ENCODE data around the gene HAGHL.

The HAGHL gene

DNA sequence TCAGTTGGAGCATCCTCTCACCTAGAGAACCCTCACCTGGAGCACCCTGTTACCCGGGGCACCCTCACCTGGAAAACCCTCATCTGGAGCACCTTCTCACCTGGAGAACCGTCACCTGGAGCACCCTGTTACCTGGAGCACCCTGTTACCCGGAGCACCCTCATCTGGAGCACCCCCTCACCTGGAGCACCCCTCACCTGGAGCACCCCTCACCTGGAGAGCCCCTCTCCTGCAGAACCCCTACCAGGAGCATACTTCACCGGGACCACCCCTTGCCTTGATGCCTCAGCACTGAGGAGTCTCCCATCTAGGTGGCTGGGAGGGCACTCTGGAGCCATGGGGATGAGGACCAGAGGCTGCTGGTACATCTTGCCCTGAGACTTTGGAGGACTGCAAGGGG lies 17.9 kb upstream of the HAGHL start:
- DNase-seq, result no peak

DNA sequence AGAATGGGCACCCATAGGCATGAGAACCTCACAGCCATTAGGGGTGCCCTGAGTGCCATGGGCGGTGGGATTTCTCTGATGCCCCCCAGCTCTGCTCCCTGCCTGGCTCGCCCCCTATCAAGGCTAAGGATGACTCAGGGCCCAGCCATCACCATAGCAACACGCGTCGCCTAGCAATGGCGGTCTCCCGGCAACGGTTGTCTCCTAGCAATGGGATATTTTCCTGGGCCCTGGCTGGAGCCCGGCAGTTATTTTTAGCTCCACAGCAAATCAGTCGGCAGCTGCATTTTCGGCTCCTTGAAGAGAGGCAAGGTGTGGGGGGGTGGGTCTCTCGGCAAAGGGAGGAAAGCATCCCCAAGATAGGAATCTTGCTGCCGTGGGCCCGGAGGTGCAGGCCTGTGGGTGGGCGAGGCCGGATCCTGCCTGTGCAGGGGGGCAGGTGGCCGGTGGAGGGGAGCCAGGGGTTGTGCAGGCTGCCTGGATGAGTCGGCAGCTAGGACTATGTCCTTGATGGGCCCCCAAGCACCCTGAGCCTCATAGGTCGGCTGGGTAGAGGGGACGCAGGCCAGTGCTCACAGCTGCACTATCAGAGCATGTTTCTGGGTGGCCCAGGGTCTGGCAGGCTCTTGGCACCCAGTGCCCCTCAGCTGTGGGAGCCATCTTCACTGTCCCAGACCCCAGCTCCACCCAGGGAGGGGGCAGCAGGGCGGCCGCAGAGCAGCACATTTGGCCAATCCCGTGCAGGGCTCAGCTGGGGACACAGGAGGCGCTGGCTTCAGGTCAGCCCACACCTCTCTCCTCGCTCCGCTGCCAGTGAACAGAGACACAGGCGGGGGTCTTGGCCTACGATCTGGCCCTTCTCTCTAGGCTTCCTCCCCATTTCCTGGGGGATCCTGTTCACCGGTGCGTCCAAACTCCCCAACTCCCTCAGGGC lies 17.1 kb upstream of the HAGHL start:
- no peak for DNase-seq

DNA sequence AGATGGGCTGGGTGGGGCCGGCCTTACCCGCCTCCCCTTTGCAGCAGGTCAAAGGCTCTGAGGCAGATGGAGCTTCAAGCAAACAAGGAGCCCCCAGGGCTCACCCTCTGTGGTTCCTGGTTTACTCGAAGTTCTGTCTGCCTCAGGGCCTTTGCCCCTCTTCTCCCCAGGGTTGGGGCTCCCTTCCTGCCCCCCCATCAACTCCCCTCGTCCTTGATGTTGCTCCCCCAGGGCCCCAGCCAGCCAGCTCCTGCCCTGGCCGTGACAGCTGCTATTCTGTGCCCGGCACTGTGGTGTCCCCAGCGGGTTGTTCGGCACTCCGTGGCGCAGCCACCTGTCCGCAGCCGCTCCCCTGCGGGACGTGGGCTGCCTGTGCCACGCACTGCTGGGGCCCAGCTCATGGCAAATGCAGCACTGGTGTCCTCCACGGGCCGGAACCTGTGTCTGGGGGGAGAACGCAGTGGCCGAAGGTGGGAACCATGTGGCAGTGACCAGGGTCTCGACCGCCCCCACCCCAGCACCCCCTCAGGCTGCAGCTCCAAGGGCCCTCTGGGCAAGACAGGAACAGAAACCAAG lies 16.3 kb upstream of the HAGHL start:
- DNase-seq, result no peak

DNA sequence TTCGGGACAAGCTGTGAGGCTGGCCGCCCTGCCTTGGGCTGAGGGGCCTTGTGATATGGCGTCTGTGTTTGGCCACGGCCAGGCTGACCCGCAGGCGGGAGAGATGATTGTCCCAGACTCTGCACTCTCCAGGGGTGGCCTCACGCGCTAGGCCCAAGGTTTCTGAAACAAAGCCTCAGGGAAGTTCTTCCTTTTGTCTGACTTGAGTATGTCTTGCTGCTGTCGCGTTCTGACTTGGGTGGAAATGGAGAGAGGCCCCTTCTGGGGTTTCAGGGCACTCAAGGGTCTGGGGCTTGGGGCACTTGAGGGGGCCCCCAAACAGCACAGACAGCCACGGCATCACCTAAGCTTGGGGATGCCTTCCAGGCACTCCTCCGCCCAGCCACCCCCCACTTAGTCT lies 15.8 kb upstream of the HAGHL start:
- DNase-seq, result no peak

DNA sequence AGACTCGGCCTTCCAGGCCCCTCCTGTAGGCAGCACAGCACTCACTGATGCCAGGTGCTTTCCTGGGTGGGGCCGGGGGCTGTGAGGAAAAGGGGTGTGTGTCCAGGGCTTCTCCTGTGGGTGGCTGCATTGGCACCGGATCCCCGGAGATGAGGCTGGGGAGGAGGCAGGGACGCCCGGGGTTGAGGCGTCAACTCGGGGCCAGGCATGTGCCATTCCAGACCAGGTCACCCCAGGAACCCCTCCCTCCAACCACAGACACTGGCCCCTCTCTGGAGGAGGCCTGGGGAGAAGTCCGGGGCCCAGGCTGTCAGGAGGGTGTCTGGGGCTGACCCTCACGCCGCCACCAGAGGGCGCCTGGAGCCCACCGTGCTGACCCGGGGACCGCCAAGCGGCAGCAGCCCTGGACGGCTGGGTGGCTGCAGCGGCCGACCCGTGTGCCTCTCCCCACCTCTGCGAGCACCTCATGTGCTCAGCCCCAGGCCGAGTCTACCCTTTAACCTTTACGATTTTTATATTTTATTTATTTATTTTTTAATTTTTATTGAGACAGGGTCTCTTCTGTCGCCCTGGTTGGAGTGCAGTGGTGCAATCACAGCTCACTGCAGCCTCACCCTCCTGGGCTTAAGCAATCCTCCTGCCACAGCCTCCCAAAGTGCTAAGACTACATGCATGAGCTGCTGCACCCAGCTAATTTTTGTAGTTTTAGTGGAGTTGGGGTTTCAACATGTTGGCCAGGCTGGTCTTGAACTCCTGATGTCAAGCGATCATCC lies 15.2 kb upstream of the HAGHL start:
- peak; percentile 85 to 87 for DNase-seq

DNA sequence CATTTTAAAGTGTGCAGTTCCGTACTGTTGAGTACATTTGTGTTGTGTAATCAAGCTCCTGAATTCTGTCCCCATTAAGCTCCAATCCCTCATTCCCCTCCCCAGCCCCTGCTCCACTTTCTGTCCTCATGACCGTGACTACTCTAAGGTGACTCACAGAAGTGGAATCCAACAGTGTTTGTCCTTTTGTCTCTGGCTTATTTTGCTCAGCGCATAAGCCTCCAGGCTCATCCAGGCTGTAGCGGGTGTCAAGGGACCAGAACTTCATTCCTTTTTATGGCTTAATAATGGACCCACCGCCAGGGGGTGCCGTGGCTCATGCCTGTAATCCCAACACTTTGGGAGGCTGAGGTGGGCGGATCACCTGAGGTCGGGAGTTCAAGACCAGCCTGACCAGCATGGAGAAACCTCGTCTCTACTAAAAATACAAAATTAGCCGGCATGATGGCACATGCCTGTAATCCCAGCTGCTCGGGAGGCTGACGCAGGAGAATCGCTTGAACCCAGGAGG lies 14.1 kb upstream of the HAGHL start:
- DNase-seq, result peak; percentile 62 to 73

DNA sequence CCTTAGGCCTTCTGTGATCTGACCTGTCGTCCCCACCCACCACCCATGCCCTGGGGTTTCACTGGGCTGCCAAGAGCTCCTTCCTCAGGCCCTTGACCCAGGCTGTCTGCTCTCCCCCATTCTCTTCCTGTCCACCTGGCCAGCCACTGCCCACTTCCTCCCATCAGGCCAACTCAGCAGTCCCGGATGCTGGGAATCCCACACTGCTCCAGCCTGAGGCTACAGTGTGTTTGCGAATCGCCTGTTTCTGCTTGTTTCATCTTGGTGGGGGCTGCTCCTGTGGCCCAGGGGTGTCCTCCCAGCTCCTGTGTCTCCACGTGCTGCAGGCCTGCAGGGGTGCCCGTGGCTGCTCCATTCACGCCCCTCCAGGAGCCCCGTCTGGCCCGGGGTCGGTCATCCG lies 12.8 kb upstream of the HAGHL start:
- DNase-seq, result no peak

DNA sequence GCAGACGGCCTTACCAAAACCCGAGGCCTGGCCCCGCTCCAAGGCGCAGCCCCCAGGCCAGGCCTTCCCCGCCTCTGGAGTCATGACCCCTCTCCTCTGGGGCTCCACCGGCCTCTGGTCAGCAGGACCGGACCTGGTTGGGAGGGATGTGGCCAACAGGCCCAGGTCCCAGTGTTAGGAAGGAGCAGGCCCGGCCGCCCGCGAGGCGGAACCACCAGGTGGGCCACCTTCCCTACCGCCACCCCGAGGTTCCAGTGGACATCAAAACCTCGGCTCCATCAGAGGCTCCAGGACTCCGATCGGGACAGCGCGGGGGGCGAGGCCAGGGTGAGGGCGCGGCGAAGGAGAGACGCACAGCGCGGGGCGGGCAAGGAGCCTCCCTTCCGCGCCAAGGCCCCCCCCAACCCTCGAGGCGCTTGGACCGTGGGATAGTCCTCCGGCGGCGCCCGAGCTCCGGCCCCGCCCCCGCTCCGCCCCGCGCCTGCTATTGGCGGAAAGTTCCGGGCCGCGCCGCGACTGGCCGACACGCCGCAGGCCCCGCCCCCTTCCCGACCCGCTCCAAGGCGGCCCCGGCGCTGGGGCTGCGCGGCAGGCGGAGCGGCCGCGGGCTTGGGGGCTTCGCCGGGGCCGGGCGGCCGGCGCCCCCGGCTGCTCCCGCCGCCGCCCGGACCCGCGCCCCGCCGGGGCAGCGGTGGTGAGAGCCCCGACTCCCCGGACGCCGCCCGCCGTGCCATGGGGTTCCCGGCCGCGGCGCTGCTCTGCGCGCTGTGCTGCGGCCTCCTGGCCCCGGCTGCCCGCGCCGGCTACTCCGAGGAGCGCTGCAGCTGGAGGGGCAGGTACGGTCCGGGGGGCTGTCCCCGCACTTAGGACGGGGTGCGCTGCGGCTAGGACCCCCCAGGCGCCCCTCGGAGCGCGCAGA lies 12.1 kb upstream of the HAGHL start, which contains the start of gene METRN:
Gene METRN, plus strand, starts transcription at position 561 of the 919 bp plus-strand sequence. Its CDS starts 172 bp downstream, at position 733.
- peak; percentile 93 to 98 for DNase-seq

DNA sequence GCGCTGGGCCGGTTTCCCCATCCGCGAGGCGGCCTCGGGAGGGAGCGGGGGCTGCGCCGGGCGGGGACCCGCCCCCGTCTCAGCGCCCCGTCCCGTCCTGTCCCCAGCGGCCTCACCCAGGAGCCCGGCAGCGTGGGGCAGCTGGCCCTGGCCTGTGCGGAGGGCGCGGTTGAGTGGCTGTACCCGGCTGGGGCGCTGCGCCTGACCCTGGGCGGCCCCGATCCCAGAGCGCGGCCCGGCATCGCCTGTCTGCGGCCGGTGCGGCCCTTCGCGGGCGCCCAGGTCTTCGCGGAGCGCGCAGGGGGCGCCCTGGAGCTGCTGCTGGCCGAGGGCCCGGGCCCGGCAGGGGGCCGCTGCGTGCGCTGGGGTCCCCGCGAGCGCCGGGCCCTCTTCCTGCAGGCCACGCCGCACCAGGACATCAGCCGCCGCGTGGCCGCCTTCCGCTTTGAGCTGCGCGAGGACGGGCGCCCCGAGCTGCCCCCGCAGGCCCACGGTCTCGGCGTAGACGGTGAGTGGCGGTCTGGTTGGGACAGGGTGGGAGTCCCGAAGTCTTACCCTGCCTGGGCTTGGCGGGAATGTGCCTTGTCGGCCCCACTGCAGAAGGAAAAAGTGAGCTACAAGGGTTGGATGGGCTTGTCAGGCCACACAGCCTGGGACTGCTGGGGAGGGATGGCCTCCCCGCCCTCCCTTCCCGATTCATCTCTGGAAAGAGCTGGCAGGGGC lies 11.3 kb upstream of the HAGHL start:
- peak in 1 of 2 donors; percentile 36 for DNase-seq

DNA sequence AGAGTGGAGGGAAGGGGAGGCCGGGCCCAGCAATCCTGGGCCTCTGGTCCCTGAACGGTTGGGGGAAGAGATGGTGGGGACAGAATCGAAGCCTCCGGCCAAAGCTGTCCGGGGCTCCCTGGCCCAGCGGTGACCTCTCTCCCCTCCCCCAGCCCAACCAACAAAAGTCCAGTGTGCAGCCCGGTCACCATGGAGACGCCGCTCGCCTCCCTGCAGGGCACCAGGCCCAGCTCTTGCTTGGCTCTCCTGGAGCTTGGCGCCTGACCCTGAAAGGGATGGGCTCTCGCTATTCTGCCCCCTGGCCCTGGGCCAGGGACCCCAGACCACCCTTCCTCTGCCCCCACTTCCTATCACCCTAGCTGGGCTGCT lies 10.7 kb upstream of the HAGHL start:
- no peak for DNase-seq

DNA sequence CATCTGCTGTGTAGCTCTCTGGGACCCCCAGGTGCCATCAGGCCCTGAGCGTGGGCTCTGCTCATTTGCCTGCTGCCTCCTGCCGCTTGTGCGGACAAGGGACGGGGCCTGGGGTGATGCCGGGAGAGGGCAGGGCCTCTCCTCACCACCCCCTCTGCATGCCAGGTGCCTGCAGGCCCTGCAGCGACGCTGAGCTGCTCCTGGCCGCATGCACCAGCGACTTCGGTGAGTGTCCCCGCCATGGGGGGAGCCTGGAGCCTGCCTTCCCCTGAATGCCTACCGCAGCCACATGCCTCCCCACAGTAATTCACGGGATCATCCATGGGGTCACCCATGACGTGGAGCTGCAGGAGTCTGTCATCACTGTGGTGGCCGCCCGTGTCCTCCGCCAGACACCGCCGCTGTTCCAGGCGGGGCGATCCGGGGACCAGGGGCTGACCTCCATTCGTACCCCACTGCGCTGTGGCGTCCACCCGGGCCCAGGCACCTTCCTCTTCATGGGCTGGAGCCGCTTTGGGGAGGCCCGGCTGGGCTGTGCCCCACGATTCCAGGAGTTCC lies 10.1 kb upstream of the HAGHL start:
- no peak for DNase-seq

DNA sequence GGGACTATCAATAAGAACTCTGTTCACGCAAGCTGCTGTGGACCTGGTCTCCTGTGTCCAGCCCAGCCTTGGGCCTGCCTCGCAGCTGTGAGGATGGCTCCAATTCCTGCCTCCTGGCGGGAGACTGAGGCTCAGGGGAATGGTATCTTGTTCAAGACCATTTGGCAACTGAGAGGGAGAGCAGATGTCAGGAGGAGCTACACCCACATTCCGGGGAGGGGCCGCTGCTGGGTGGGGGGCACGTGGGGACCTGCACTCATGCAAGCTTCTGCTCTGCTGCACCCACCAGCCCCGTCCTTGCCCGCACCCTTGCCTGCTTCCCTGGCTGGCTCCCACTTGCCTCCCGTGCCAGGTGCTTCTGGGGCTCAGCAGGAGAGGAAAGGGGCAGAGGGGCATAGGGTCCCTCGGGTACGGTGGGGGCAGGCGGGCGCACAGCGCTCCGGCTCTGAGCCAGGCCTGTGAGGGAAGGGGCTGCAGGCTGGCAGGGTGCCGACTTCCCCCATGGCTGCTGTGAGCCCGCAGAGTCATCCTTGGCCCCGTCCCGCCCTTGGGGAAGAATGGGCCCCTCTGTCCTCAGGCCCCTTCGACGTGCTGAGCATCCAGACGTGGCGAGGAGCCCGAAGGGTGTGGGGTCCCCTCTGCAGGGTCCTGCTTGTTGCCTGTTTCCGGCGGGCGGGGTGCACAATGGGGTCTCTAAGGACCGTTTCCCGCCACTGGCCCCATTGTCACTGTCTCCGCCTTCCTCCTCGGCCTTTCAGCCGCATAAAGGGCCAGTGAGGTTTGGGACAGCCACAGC lies 9.3 kb upstream of the HAGHL start:
- no peak for DNase-seq

DNA sequence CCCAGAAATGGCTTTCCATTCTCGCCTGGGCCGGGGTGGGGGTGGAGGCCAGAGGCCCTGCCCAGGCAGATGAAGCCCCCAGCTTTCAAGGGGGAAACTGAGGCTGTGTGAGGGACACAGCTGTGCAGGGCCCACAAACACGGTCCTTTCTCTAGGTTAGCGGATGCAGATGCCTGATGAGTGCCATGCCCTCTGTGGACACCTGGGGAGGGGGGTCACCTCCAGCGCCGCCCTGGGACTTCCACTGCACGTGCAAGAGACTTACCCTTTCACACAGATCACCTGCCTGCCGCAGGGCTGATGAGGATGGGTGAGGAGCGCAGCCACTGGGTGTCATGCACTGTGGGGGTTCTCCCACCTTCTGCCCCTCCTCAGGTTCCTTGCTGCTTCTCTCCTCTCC lies 8.5 kb upstream of the HAGHL start:
- no peak for DNase-seq

DNA sequence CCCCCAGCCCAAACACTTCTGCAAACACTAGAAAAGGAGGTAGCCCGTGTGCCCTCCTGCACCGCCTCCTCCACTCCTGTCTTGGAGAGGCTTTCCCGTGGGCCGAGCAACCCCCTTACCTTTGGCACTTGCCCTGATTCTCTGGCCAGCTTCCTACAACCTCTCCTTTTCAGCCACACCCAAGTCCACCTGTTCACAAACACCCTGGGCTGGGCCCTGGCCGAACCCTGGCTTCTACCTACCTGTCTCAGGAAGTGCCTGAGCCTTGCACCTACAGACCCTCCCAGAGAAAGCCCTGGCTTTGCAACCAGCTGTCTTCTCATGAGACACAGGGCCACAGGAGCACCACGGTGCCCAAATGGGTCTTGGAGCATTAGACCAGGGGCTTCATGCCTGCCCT lies 8.0 kb upstream of the HAGHL start:
- no peak for DNase-seq

DNA sequence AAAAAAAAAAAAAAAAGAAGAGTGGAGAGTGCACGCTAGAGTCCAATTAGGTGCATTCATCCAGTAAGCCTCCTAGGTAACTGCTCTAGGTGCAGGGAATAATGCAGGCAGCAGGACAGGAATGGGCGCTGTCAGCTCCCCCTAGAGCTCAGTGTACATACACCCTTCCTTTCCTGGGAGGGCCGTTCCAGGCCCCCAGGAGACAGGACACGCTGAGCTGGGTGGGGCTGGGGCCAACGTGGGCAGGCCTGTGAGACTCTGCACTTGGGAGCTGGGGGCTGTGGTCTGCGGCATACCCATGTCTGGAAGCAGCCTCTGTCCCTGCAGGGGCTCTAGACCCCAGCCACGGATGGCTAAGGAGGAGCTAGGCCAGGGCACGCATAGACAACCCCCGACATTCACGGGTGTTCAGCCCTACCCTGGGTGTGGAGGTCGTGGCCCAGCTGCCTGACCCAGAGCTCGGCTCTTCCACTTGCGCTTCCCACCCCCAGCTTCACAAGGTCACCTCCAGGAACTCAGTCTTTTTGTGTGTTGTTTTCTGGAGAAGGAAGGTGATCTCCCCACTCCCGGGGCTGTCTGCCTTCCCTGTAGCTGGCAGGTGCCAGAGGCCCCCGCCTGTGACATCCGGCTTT lies 7.0 kb upstream of the HAGHL start:
- no peak for DNase-seq

DNA sequence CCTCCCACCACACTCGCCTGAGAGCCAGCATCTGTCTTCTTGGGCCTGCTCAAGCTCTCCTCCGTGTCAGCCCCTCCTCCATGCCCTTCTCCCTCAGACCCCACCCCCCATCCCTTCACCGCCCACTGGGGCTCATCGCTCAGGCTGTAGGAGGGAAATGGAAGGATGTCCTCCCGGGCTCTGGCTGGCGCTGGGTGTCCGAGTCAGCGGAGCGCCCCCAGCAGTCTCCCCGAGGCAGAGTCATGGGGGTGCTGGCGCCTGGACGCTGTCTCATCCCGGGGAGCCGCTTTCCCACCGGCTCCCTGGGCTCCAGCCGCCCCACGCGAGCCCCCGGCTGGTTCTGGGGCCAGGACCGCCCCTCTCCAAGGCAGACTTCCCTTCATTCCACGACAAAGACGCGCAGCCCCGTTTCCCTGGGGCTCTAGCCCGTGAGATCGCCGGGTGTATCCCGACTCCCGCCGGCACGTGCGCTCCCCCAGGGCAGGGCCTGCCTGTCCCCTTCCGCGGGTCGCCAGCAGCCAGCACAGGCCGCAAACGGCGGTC lies 6.4 kb upstream of the HAGHL start:
- peak; percentile 57 to 69 for DNase-seq

DNA sequence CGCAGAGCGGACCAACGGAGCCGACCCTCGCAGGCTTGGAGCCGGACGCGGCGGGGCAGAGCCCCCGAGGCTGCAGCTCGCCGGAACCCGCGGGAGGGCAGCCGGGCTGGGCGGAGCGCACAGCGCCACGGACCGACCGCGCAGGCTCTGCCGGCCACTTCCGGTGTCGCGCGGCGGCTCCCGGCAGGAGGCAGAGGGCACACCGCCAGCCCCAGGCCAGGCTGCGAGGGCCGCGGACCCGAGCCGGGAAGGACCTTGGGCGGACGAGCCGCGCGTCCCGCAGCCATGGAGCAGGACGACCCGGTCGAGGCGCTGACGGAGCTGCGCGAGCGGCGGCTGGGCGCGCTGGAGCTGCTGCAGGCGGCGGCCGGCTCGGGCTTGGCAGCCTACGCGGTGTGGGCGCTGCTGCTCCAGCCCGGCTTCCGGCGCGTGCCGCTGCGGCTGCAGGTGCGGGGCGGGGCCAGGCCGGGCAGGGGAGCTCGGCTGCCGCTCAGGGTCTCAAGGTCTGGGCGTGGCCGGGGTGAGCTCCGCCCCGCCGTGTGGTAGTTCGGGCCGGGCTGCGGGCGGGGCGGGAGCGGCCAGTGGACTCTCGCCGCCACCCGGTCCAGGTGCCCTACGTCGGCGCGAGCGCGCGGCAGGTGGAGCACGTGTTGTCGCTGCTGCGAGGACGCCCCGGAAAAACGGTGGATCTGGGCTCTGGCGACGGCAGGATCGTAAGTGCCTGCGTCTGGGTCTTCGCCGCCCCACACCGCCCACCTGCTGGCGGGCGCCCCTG lies 5.7 kb upstream of the HAGHL start, which contains the start of gene ANTKMT:
Gene ANTKMT, plus strand, starts transcription at position 157 of the 775 bp plus-strand sequence. Its CDS starts 129 bp downstream, at position 286.
- peak; percentile 75 to 88 for DNase-seq

DNA sequence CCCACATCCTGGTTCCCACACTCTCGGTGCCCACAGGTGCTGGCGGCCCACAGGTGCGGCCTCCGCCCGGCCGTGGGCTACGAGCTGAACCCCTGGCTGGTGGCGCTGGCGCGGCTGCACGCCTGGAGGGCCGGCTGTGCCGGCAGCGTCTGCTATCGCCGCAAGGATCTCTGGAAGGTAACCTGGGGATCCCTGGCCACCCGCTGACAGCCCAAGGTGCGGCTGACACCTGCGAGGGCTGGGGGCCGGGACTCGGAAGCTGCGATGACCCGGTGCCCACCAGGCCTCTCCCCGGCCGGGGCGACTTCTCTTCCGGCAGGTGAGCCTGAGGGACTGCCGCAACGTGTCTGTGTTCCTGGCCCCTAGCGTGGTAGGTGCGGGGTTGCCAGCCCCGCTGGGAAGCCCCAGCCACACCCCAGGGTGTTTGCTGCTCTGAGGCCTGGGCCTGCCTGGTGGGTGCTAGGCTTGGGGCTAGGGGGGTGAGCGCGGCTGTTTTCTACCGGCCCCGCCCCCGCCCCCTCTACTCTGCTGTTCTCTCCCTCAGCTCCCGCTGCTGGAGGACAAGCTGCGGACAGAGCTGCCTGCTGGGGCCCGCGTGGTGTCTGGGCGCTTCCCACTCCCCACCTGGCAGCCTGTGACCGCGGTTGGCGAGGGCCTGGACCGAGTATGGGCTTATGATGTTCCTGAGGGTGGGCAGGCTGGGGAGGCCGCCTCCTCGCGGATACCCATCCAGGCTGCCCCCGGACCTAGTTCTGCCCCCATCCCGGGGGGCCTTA lies 5.0 kb upstream of the HAGHL start:
- DNase-seq, result no peak

All from stimulated activated CD4-positive, alpha-beta T cell treated with anti-CD3 and anti-CD28 coated beads, Interleukin-2, amount 100 ng/mL, for 24 hours (primary cell).